Measurements from ENCODE around the gene PCDHGB2. TPM values are rescaled to one million over a fixed set of nuclear protein-coding genes. Genes with fewer than 3 reads are reported as not detected.

PCDHGB2 gene
- total RNA-seq, 1 donor = 1.3 TPM

GRCh38 chr5:141397756-141398551, 38.2 kb downstream of the PCDHGB2 start, which contains the start of gene PCDHGB5:
TSS of gene PCDHGB5 (plus strand) at chr5:141397947. CDS start at chr5:141398128, 181 bp downstream.

GRCh38 chr5:141402553-141403243, 42.9 kb downstream of the PCDHGB2 start, which contains the start of gene PCDHGA9:
TSS of gene PCDHGA9 (plus strand) at chr5:141402778. CDS start at chr5:141402953, 175 bp downstream.

GRCh38 chr5:141407790-141408505, 48.2 kb downstream of the PCDHGB2 start, which contains the start of gene PCDHGB6:
TSS of gene PCDHGB6 (plus strand) at chr5:141408021. CDS start at chr5:141408203, 182 bp downstream.

Other genes with a start within 250 kb of the PCDHGB2 start
- 0.07 and 0.13 TPM in 2 replicates for gene PCDHB4, start 238.2 kb upstream of the PCDHGB2 start, total RNA-seq
- gene PCDHB5, start 224.8 kb upstream of the PCDHGB2 start, total RNA-seq = 0.40 and 0.43 TPM in 2 replicates
- 0.07 TPM in 1 of 2 replicates, not detected in the other for gene PCDHB6, start 209.9 kb upstream of the PCDHGB2 start, total RNA-seq
- gene PCDHB7, start 187.3 kb upstream of the PCDHGB2 start, total RNA-seq = 0.22 and 0.40 TPM in 2 replicates
- 0.07 and 0.13 TPM in 2 replicates for gene PCDHB8, start 182.2 kb upstream of the PCDHGB2 start, total RNA-seq
- 0.07 and 0.13 TPM in 2 replicates for gene PCDHB16, start 177.6 kb upstream of the PCDHGB2 start, total RNA-seq
- 0.13 and 0.14 TPM in 2 replicates for gene PCDHB9, start 172.8 kb upstream of the PCDHGB2 start, total RNA-seq
- 0.22 and 0.66 TPM in 2 replicates for gene PCDHB10, start 167.6 kb upstream of the PCDHGB2 start, total RNA-seq
- gene PCDHB11, start 160.4 kb upstream of the PCDHGB2 start, total RNA-seq = 0.07 and 0.27 TPM in 2 replicates
- gene PCDHB12, start 151.3 kb upstream of the PCDHGB2 start, total RNA-seq = 0.07 and 0.27 TPM in 2 replicates
- gene PCDHB13, start 146.1 kb upstream of the PCDHGB2 start, total RNA-seq = 0.22 and 0.66 TPM in 2 replicates
- 0.14 and 0.53 TPM in 2 replicates for gene PCDHB14, start 136.7 kb upstream of the PCDHGB2 start, total RNA-seq
- 0.14 and 0.66 TPM in 2 replicates for gene PCDHB15, start 114.6 kb upstream of the PCDHGB2 start, total RNA-seq
- 0.27 and 0.50 TPM in 2 replicates for gene SLC25A2, start 55.9 kb upstream of the PCDHGB2 start, total RNA-seq
- 62.1 and 70.6 TPM in 2 replicates for gene TAF7, start 39.2 kb upstream of the PCDHGB2 start, total RNA-seq
- gene PCDHGA1, start 29.5 kb upstream of the PCDHGB2 start, total RNA-seq = 0.22 and 0.40 TPM in 2 replicates
- 1.1 and 1.2 TPM in 2 replicates for gene PCDHGA2, start 21.2 kb upstream of the PCDHGB2 start, total RNA-seq
- 0.65 and 0.93 TPM in 2 replicates for gene PCDHGA3, start 16.2 kb upstream of the PCDHGB2 start, total RNA-seq
- gene PCDHGB1, start 9.9 kb upstream of the PCDHGB2 start, total RNA-seq = 0.50 and 0.66 TPM in 2 replicates
- gene PCDHGA4, start 5.0 kb upstream of the PCDHGB2 start, total RNA-seq = 2.2 and 5.2 TPM in 2 replicates
- 0.72 and 1.1 TPM in 2 replicates for gene PCDHGA5, start 4.2 kb downstream of the PCDHGB2 start, total RNA-seq
- 1.4 and 2.9 TPM in 2 replicates for gene PCDHGB3, start 10.2 kb downstream of the PCDHGB2 start, total RNA-seq
- gene PCDHGA6, start 13.9 kb downstream of the PCDHGB2 start, total RNA-seq = 2.1 and 2.9 TPM in 2 replicates
- 0.65 and 2.0 TPM in 2 replicates for gene PCDHGA7, start 22.7 kb downstream of the PCDHGB2 start, total RNA-seq
- 5.6 and 9.7 TPM in 2 replicates for gene PCDHGB4, start 27.7 kb downstream of the PCDHGB2 start, total RNA-seq
- gene PCDHGA8, start 32.6 kb downstream of the PCDHGB2 start, total RNA-seq = 0.72 and 1.6 TPM in 2 replicates
- 9.1 and 13.4 TPM in 2 replicates for gene PCDHGB5, start 38.0 kb downstream of the PCDHGB2 start, total RNA-seq
- gene PCDHGA9, start 42.8 kb downstream of the PCDHGB2 start, total RNA-seq = 4.3 and 4.6 TPM in 2 replicates
- gene PCDHGB6, start 48.0 kb downstream of the PCDHGB2 start, total RNA-seq = 2.9 and 3.3 TPM in 2 replicates
- 4.7 and 5.5 TPM in 2 replicates for gene PCDHGA10, start 53.0 kb downstream of the PCDHGB2 start, total RNA-seq
- 9.4 and 9.8 TPM in 2 replicates for gene PCDHGB7, start 57.7 kb downstream of the PCDHGB2 start, total RNA-seq
- gene PCDHGA11, start 61.1 kb downstream of the PCDHGB2 start, total RNA-seq = 12.5 and 13.6 TPM in 2 replicates
- 10.8 and 12.6 TPM in 2 replicates for gene PCDHGA12, start 70.5 kb downstream of the PCDHGB2 start, total RNA-seq
- gene PCDHGC3, start 116.0 kb downstream of the PCDHGB2 start, total RNA-seq = 13.3 and 19.6 TPM in 2 replicates
- 1.3 and 1.9 TPM in 2 replicates for gene PCDHGC4, start 125.0 kb downstream of the PCDHGB2 start, total RNA-seq
- gene PCDHGC5, start 129.1 kb downstream of the PCDHGB2 start, total RNA-seq = 1.1 and 1.3 TPM in 2 replicates

All from thoracic aorta endothelial cell (primary cell).